Chondrocyte (in vitro differentiated cells): Measurements from ENCODE around the gene ONECUT3. TPM values are rescaled to one million over a fixed set of nuclear protein-coding genes. Genes with fewer than 3 reads are reported as not detected.

Experiments
- DNase-seq: peaks from one replicate; pipeline ENCODE4 v3.0.0; 2021; ENCODE audit warnings: mixed read lengths, low spot score
- H3K27ac Mint-ChIP-seq: one replicate; pipeline ENCODE4 v1.8.0; 2021; ENCODE audit warnings: mild to moderate bottlenecking, moderate library complexity, mixed read lengths; ENCODE audit not compliant: unreplicated experiment
- H3K27me3 Mint-ChIP-seq: 2 replicates; pipeline ENCODE4 v1.8.0; 2021; ENCODE audit warnings: low read depth, mixed read lengths
- H3K36me3 Mint-ChIP-seq: 2 replicates; pipeline ENCODE4 v1.8.0; 2021; ENCODE audit warnings: low read depth, mixed read lengths
- H3K4me1 Mint-ChIP-seq: 2 replicates; pipeline ENCODE4 v1.8.0; 2021; ENCODE audit warnings: low read depth, mild to moderate bottlenecking, mixed read lengths
- H3K4me3 Mint-ChIP-seq: one replicate; pipeline ENCODE4 v1.8.0; 2021; ENCODE audit warnings: mild to moderate bottlenecking, moderate library complexity, mixed read lengths; ENCODE audit not compliant: unreplicated experiment
- H3K9me3 Mint-ChIP-seq: 2 replicates; pipeline ENCODE4 v1.8.0; 2021; ENCODE audit warnings: low read depth, mixed read lengths
- total RNA-seq: library from RNA; stranded (reverse); gene quantifications from 3 replicates; pipeline ENCODE4 v1.2.1, GENCODE V29; 2021
- TF ChIP-seq, protein P1 (sequence below): fragments of 200-600 bp; sonication (generic); IDR thresholded peaks from 2 replicates; pipeline ENCODE4 v1.5.0; 2021; ENCODE audit warnings: antibody characterized with exemption, mild to moderate bottlenecking, moderate library complexity

The ONECUT3 gene
- total RNA-seq, 1 donor from 2014 or later: not detected

DNA sequence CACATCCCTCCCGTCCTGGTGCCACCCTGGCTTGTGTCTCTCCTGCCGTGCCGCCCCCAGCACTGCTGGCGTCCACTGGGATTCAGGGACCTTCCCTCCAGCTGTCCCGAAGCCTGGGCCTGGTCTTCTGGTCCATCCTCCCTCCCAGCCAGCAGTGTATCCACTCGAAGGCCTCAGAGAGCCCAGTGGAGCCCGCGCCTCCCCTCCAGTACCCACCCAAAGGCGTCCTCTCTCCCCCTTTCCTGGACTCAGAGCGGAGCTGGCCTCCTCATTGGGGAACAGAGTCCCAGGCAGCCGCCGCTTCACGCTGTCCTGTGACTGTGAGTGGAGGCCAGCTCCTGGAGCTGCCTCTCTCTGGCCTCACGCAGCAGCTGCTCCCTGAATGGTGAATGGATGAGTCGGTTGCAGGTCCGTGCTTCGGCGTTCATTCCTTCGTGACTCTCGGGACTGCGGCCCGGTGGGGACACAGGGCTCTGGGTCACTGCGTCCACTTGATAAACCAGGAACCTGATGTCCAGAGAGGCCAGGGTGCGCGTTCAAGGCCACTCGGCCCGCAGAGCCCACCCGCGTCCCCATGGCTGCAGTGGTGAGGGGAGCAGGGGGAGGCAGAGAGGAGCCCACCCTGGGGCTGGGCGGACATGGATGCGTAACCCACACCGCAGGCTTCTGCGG lies 12.1 kb downstream of the ONECUT3 start:
- Mint-ChIP-seq H3K4me1 (no peaks in the 10 kb centered on the region), H3K4me3 (no peak overlapping the region), H3K27ac (no peak overlapping the region), H3K27me3 (peaks cover 47% of the 10 kb centered on the region), H3K9me3 (peaks cover 2% of the 10 kb centered on the region), H3K36me3 (no peaks in the 10 kb centered on the region)
- TF ChIP-seq, protein P1, sequence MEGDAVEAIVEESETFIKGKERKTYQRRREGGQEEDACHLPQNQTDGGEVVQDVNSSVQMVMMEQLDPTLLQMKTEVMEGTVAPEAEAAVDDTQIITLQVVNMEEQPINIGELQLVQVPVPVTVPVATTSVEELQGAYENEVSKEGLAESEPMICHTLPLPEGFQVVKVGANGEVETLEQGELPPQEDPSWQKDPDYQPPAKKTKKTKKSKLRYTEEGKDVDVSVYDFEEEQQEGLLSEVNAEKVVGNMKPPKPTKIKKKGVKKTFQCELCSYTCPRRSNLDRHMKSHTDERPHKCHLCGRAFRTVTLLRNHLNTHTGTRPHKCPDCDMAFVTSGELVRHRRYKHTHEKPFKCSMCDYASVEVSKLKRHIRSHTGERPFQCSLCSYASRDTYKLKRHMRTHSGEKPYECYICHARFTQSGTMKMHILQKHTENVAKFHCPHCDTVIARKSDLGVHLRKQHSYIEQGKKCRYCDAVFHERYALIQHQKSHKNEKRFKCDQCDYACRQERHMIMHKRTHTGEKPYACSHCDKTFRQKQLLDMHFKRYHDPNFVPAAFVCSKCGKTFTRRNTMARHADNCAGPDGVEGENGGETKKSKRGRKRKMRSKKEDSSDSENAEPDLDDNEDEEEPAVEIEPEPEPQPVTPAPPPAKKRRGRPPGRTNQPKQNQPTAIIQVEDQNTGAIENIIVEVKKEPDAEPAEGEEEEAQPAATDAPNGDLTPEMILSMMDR: no peak
- DNase-seq: no peak

DNA sequence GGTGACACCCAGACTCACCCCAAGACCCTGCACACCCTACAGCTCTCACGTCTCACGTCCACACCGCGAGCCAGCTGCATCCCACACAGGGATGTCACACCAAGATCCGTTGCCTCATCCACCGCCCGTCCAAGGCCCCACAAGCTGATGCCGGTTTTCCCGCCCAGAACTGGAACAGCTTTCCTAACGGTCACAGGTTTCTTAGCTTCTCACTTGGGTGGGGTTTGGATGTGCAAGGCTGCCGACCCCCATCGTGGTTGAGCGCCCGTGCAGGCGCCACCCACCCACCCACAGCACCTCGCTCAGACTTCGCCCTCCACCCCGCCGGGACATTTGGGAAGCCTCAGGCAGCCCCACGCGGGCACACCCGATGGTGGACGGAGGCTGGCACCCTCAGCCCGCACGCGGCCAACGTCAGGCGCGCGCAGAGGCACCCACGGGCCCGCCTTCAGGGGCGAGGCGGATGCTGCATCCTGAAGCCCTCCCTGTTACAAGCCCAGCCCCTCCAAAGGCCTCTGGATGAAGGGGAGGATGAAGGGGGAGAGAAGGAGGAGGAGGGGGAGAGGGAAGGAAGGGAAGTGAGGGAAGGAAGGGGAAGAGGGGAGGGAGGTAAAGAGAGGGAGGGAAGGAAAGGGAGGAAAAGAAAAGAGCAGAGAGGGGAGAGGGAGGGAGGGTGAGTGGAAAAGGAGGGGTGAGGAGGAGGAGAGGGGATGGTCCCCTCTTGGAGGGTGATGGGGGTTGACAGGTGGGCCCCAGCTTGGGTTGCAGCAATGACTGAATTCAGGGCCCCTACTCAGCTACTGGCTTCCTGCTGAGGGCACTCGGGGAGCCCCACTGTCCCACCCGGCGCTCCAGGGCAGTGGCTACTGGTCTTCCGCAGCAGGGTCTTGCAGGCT lies 12.8 kb downstream of the ONECUT3 start:
- Mint-ChIP-seq H3K27ac (no peak overlapping the region), H3K4me3 (no peak overlapping the region), H3K27me3 (peaks cover 43% of the 10 kb centered on the region), H3K9me3 (peaks cover 9% of the 10 kb centered on the region), H3K4me1 (no peaks in the 10 kb centered on the region), H3K36me3 (peaks cover 5% of the 10 kb centered on the region)
- DNase-seq: no peak
- TF ChIP-seq, protein P1: no peak

DNA sequence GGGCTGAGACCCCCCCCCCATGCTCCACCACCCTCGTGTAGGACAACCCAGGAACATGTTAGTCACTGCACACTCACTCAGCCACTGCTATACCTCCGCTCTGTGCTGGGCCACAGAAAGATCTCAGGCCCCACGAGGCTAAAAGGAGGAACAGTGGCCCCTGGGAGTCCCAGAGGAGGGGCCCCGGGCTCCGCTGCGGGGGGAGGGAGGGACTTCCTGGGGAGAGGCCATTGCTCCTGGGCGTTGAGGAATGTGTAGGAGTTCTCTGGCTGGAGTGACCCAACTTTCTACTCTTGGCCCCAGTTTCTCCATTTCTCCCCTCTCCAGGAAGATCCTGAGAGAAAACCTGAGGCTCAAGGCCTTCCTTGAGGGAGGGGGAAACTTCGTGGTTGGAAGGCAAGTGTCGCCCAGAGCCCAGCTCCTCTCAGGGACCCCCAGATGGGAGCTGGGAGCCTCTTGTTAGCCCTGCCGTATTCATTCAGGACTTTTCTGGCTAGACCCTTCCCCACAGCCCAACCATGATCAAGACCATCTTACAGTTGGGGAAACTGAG lies 13.6 kb downstream of the ONECUT3 start:
- H3K27me3 Mint-ChIP-seq: peaks cover 35% of the 10 kb centered on the region
- no peaks in the 10 kb centered on the region for H3K4me1 Mint-ChIP-seq
- TF ChIP-seq, protein P1: no peak
- H3K4me3 Mint-ChIP-seq: no peak overlapping the region
- peaks cover 6% of the 10 kb centered on the region for H3K36me3 Mint-ChIP-seq
- peaks cover 14% of the 10 kb centered on the region for H3K9me3 Mint-ChIP-seq
- no peak for DNase-seq
- H3K27ac Mint-ChIP-seq: no peak overlapping the region

DNA sequence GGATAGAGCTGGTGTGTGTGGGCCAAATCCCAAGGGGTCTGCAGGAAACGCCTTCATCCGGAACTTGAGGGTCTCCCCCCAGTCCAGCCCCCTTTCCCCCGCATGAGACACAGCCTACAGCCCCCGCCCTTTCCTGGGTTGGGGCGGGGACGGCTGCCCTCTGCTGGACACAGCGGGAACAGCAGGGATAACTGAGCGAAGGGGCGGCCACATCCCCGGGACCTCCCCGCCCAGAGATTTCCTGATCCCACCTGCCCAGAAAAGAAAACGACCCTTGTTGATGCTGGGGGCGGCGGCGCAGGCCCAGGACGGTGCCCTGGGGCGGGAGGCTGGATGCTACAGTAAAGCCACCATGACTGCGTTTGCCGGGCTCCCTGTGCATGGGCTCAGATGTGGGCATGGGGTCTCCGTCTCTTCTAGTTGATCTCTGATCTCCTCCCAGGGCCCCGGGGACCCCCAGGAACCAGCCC lies 14.2 kb downstream of the ONECUT3 start:
- Mint-ChIP-seq H3K4me1 (no peaks in the 10 kb centered on the region), H3K27ac (no peak overlapping the region), H3K9me3 (peaks cover 14% of the 10 kb centered on the region), H3K27me3 (peaks cover 37% of the 10 kb centered on the region), H3K4me3 (no peak overlapping the region), H3K36me3 (peaks cover 8% of the 10 kb centered on the region)
- TF ChIP-seq, protein P1: peak; percentile 94
- no peak for DNase-seq

DNA sequence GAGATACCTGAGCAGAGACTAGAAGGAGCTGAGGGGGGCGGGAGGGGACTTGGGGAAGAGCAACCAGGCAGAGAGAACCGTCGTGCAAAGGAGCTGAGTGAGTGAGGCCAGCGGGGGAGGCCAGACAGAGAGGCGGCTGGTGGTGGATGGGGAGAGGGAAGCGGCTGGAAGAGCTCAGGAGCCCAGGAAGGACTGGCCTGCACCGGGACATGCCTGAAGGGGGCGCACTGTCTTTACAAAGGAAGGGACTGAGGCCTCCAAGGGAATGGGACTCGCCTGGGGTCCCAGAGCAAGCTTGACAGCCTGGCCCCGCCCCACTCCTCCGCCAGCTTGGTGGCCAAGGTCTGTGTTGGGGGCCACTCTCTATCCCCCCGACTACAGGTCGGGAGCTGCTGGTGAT lies 14.9 kb downstream of the ONECUT3 start:
- Mint-ChIP-seq H3K4me3 (no peak overlapping the region), H3K36me3 (peaks cover 8% of the 10 kb centered on the region), H3K9me3 (peaks cover 14% of the 10 kb centered on the region), H3K4me1 (no peaks in the 10 kb centered on the region), H3K27ac (no peak overlapping the region), H3K27me3 (peaks cover 38% of the 10 kb centered on the region)
- no peak for DNase-seq
- TF ChIP-seq, protein P1: peak; percentile 9
